ENCODE results near the gene DAPK1. TPM values are rescaled to one million over a fixed set of nuclear protein-coding genes. Genes with fewer than 3 reads are reported as not detected.

The DAPK1 gene
- total RNA-seq, 1 donor from 2014 or later = 28.9 TPM

- no peak for DNase-seq
Observed at GRCh38 chr9:87615136-87615535, 117.5 kb downstream of the DAPK1 start.

DNA sequence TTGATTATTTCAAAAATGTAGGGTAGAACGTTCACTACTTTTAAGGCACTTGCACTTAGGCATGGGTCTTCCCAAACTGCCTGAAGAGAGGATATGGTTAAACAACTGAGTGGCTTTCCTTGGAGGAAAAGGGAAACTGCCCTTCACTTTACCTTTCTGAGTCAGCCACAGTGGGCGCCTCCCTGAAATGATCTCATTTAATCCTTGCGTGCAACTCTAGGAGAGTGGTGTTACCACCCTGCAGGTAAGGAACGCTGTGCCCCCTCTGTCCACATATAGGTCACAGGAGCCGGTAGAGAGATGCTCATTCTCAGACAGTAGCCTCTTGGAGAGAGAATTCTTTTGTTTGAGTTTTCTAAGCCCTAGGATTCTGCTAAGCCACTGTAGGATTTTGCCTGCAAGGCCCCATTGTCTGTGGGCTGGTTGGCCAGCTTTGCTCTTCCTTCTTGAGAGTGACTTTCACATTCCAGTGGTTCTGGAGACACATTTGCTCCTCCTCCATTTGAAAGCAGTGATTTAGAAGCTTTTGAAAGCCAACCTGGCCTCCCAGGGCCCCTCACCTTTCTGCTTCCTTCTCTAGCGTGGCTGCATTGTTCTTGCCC lies 118.0 kb downstream of the DAPK1 start:
- DNase-seq = no peak

DNA sequence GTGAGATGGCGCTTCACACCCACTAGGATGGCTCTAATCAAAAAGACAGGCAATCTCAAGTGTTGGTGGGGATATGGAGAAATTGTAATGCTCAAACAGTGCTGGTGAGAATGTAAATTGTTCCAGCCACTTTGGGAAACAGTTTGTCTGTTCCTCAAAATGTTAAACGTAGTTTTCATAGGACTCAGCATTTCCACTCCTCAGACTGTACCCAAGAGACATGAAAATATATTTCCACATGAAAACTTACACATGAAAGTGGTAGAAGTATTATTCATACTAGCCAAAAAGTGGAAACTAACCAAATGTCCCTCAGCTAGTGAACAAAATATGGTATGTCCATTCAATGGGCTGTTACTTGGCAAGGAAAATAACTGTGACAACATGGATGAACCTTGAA lies 120.6 kb downstream of the DAPK1 start:
- DNase-seq = no peak

GRCh38 chr9:87618931-87619330 lies 121.3 kb downstream of the DAPK1 start:
- DNase-seq = no peak

DNA sequence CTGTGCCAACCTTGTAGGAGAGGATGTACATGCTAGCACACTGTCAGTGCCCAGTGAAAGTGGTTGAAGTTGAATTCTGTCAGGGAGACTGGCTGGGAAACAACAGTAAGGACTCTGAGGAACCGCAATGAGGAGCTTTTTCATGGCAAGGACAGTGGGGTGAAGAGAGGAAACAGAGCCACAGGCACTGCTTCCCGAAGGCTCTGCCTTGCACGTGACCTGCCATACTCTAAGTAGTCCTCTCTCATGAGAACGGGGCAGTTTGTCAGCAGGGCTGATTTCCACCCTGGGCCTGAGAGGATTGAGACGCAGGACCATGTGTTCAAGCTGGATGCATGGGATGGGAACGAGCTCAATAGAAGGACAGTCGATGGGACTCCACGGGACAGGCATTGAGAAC lies 121.7 kb downstream of the DAPK1 start:
- no peak for DNase-seq

DNA sequence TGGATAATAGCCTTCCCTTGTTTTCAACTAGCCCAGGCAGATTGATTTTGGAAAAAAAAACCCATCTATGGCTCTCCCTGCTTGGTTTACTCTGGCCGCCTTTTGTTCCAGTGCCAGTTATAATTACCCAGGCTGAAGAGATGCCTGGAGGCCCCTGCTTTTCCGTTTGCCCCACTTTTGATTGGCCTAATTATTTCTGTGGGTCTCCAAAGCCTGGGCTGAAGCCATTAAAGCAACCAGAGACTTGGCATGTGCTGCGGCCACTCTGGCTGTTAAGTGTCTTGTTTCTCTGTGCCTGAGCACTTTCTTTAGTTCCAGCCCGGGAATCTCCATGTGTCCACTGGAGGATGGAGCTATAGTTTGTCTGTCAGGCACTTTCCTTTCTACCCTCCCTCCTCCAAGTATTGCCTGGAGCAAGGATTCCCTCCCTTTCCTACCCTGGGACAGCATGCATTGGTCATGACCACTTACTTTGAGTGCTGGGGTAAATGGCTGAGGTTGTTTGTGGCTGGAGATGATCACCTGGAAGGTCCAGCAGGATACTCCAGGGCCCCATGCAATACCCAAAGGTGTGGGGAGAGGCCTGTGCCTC lies 123.2 kb downstream of the DAPK1 start:
- no peak for DNase-seq

GRCh38 chr9:87622098-87622497 lies 124.4 kb downstream of the DAPK1 start:
- DNase-seq = no peak

- no peak for DNase-seq
Observed at GRCh38 chr9:87622923-87623322, 125.3 kb downstream of the DAPK1 start.

- no peak for DNase-seq
Observed at GRCh38 chr9:87628346-87628745, 130.7 kb downstream of the DAPK1 start.

DNA sequence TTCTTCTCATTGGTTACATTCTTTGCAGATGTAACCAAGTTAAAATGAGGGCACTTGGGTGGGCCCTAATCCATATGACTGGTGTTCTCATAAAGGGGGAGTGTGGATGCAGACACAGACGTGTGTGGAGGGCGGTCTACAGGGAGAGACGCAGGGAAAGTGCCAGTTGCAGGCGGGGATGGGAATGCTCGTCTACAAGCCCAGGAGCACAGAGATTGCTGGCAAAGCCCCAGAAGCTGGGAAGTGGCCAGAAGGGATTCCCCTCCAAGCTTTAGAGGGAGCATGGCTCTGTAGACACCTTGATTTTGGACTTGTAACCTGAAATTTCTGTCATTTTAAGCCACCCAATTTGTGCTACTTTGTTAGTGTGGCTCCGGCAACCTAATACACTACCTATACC lies 131.4 kb downstream of the DAPK1 start:
- DNase-seq = no peak

DNA sequence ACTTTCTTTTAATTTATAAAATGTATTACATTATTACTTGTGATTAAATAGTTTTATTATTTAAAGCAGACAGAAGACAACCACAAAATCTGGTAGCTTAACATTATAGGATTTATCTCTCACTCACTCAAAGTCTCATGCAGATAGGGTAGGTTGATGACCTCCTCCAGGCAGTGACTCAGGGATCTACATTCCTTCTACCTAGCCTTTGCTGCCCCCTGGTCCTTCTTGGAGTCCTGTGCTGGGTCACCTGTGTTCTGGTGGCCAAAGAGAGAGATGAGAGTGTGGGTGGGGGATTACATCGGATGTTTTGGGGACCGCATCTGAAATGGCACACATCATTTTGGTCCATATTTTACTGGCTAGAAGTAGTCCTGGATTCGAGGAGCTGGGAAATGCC lies 132.6 kb downstream of the DAPK1 start:
- DNase-seq = no peak

DNA sequence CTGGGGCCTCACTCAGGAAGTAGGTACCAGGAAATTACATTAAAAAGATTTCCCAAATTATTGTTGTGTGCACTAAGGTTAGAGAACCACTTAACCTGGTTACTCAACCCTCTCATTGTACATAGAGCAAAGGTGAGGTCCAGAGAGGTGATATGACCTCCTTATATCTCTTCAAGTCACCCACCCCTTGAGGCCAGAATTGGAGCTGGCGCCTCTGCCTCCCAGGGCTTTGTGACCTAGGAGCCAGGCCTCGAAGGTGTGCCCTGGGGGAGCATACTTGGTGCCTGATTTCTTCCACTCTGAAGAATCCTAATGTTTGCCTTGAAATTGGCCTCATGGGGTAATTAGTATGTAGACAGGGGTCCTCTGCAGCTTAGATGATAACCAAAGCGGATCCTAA lies 133.2 kb downstream of the DAPK1 start:
- DNase-seq = no peak

- no peak for DNase-seq
Observed at GRCh38 chr9:87635656-87636501, 138.2 kb downstream of the DAPK1 start.

GRCh38 chr9:87638292-87638691 lies 140.6 kb downstream of the DAPK1 start:
- no peak for DNase-seq

DNA sequence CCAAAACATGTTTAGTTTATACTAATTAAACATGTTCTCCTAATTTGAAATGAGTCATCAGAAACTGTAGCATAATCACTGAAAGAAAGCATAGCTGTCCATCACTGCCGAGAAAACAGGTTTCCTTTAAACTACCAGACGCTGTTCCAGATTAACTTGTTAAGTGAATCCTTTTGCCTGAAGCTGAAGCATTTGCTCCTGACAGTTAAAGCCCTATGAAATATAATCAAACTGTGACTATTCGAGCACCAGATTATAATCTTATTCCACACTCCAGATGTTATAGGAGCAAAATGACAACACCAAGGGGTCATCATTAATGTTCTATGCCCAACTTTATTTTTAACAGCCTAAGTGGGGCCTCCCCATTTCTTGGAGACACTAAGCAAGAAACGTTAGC lies 142.3 kb downstream of the DAPK1 start:
- peak; percentile 73 for DNase-seq

DNA sequence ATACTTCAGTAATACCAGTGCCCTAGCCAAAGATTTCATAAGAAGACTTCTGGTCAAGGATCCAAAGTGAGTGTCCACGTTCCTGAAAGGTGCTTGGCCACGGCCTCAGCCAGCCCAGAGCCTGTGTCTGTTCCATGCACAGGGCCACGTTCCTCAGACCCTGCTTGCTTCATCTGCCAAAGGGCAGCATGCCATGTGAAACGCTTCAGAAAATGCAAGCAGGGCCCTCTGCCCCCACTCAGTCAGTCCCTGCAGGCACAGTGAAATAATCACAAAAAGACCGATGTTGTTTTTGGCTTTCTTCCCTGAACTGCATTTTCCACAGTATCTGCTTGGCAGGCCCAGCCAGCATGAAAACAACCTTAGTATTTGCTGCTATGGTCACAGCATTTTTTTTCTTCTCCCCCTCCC lies 142.7 kb downstream of the DAPK1 start:
- DNase-seq = peak; percentile 93

GRCh38 chr9:87641067-87641466 lies 143.4 kb downstream of the DAPK1 start:
- DNase-seq = no peak

- DNase-seq = peak; percentile 82
Observed at GRCh38 chr9:87642330-87643106, 144.9 kb downstream of the DAPK1 start.

- no peak for DNase-seq
Observed at GRCh38 chr9:87643107-87643650, 145.5 kb downstream of the DAPK1 start.

DNA sequence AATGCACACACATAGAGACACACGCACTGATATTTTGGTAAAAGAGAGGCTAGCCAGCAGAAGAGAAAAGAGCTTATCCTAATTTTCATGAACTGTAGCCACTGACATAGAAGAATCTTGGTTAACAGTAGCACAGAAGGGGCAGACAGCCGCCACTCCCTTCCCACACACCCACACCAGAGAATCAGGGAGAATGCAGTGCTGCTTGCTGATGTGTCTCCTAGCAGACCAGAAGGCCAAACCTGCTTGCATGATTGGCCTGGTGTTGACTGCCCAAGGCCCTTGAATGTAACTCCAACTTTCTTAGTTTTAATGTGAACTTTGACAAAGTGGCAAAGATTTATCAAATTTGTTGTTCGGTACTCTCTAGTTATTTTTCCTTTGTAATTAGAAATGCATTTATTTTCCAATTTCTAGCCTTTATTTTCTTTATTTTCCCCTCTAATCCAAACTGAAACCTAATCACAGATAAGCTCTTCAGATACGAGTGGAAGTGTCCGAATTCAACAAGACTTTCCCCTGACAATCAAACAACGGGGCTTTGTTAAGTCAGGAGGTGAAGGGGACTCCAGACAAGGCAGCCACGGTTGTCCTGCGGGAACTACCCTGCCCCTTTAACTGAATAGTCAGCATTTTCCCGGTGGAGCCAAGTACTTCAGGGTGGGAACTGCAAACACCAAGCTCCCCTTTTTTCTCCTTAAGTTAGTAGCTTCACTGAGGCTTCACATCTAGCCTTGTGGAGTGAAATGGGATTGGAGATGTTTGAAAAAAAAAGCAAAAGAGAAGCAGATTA lies 146.3 kb downstream of the DAPK1 start:
- DNase-seq = no peak

DNA sequence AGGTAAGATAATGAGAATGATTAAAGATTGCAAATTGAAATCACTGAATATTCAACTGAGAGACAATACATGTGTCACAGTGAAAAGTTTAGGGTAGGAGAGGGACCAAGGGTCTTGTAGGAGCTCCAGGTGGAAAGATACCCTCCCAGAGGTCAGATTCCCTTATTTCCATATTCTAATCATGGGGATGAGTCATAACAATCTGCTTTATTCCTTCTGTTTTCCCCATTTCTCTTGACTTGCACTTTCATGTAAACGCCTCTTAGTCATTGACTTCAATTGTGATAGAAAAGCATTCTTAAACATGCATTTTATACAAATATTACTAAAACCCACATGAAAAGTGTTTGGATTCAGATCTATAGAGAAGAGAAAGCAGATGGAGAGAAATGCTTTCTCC lies 147.0 kb downstream of the DAPK1 start:
- DNase-seq = no peak

DNA sequence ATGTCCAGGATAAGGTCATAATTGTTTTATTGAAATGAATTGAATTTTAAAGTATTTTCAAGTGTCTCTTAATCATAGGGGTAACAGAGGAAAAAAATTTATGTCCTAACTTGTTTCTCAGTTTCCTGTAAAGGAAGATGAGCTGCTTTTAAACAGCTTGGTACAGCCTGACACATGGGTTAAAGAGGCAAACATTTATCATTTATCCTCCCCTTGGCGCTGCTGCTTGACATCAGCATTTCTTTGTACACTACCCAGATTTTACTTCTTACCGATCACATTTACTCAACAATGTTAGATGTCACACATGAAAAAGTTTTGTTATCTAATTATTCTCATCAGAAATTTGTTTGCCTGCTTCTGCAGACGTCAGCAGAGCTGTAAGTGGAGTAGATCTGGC lies 148.9 kb downstream of the DAPK1 start:
- DNase-seq = no peak

Measured in tongue (tissue), 2 donors.